ENCODE measurements around the gene RHOT2. TPM values are rescaled to one million over a fixed set of nuclear protein-coding genes. Genes with fewer than 3 reads are reported as not detected.

Gene RHOT2
- total and polyA plus RNA-seq, 2 donors (not counting 3 experiments of a cell fraction or from before 2014, with no cell fraction given), result 106 to 139 TPM

- intact Hi-C loops (cut with micrococcal nuclease), result no loop called here
- Histone ChIP-seq H4K20me1 (replicated peaks; ENCODE audit: control insufficient read depth, extremely low read depth, insufficient read depth, low read length) (no peaks in the 10 kb centered on the region), H3K27me3 (ENCODE audit: control insufficient read depth in 2 of 2, insufficient read depth in 2 of 2, low read length in 2 of 2) (no peaks in the 10 kb centered on the region), H3K9me3 (replicated peaks; ENCODE audit: control insufficient read depth, insufficient read depth, low read length) (no peaks in the 10 kb centered on the region), H3K79me2 (ENCODE audit: control insufficient read depth, insufficient read depth, low read length) (no peaks in the 10 kb centered on the region), H3K36me3 (ENCODE audit: control insufficient read depth in 2 of 2, extremely low read depth in 1 of 2, insufficient read depth in 2 of 2, low read length in 2 of 2) (no peaks in the 10 kb centered on the region), H3K4me2 (ENCODE audit: insufficient read depth, low read length) (peak overlapping the region; percentile 58), H3K4me3 (replicated peaks in 1 of 3; ENCODE audit: insufficient read depth in 1 of 3, low read depth in 1 of 3, low read length in 3 of 3) (peak overlapping the region; percentile 49 to 56 (median 55)), H3K27ac (ENCODE audit: insufficient read depth, low read depth, low read length) (peak overlapping the region; percentile 19), H3K9me1 (replicated peaks; ENCODE audit: control insufficient read depth, extremely low read depth, insufficient read depth, low read length) (no peaks in the 10 kb centered on the region), H2AFZ (ENCODE audit: low read depth, low read length) (peak overlapping the region; percentile 82), H3K4me1 (ENCODE audit: control insufficient read depth, extremely low read depth, insufficient read depth, low read length) (peaks cover 19% of the 10 kb centered on the region), H3K9ac (replicated peaks; ENCODE audit: extremely low read depth, insufficient read depth, low read length) (peak overlapping the region; percentile 35)
- DNase-seq (ENCODE audit: low read depth, low spot score) (peak; percentile 45), FAIRE-seq (peak; percentile 69)
- BruUV-seq (replicated peaks), result no TSS peak
- TF ChIP-seq CTCF (IDR thresholded peaks at IDR 0.05; ENCODE audit: extremely low read depth in 1 of 2, insufficient read depth in 1 of 2, low read depth in 1 of 2, low read length in 2 of 2) (peak in 1 of 2 donors; percentile 29), POLR2A (IDR thresholded peaks at IDR 0.05; ENCODE audit: low read depth, low read length) (no peak)
- ChIA-PET POLR2A (interaction anchor here (1.4 kb wide), 1 partner anchor 14 kb away, joined by 3 read pairs; no protein-coding TSS in a partner anchor), CTCF (interaction anchor here (0.9 to 2.6 kb wide), 9 partner anchors 8 to 337 kb away, joined by 3 to 17 read pairs (median 4); partner anchors contain the start of genes CHTF18, CIAO3, RPUSD1 and WDR24)
- dilution Hi-C loops (cut with MboI; ENCODE audit: extremely low pct_ligation_motif_present, low sequenced_read_pairs), result no loop called here
Measured at GRCh38 chr16:720447-720989, 52.6 kb downstream of the RHOT2 start.

- H3K9me1 ChIP-seq (replicated peaks; ENCODE audit: control insufficient read depth, extremely low read depth, insufficient read depth, low read length), result no peaks in the 10 kb centered on the region
- TF ChIP-seq MYC (IDR thresholded peaks at IDR 0.05; ENCODE audit: low read depth, low read length) (no peak), POLR2A (IDR thresholded peaks at IDR 0.05; ENCODE audit: low read depth, low read length) (peak; percentile 80), POLR2AphosphoS5 (IDR thresholded peaks at IDR 0.05; ENCODE audit: insufficient read depth, low read depth, low read length) (peak; percentile 83), FOS (IDR thresholded peaks at IDR 0.05; ENCODE audit: borderline replicate concordance, insufficient read depth, low read length) (no peak)
- H3K9ac ChIP-seq (replicated peaks; ENCODE audit: extremely low read depth, insufficient read depth, low read length), result peak within 1 kb of the TSS; percentile 35
- CTCF ChIA-PET, result interaction anchor here (0.7 to 2.6 kb wide), 7 partner anchors 9 to 64 kb away, joined by 3 to 17 read pairs (median 5); partner anchors contain the start of gene WDR24
- H3K27ac ChIP-seq (ENCODE audit: insufficient read depth, low read depth, low read length), result peak within 1 kb of the TSS; percentile 19
- POLR2A ChIA-PET, result interaction anchor here (1.4 kb wide), 1 partner anchor 14 kb away, joined by 3 read pairs; no protein-coding TSS in a partner anchor
- no TSS peak for BruUV-seq (replicated peaks)
- dilution Hi-C loops (cut with MboI; ENCODE audit: extremely low pct_ligation_motif_present, low sequenced_read_pairs), result no loop called here
- peak within 1 kb of the TSS; percentile 82 for H2AFZ ChIP-seq (ENCODE audit: low read depth, low read length)
- FAIRE-seq (peak; percentile 89), DNase-seq (ENCODE audit: low read depth, low spot score) (peak; percentile 64)
- H3K79me2 ChIP-seq (ENCODE audit: control insufficient read depth, insufficient read depth, low read length), result no peaks in the 10 kb centered on the region
- intact Hi-C loops (cut with micrococcal nuclease), result no loop called here
- H3K4me2 ChIP-seq (ENCODE audit: insufficient read depth, low read length), result peak within 1 kb of the TSS; percentile 58
- H3K4me3 ChIP-seq (replicated peaks in 1 of 3; ENCODE audit: insufficient read depth in 1 of 3, low read depth in 1 of 3, low read length in 3 of 3), result peak within 1 kb of the TSS; percentile 49 to 56 (median 55)
- H3K27me3 ChIP-seq (ENCODE audit: control insufficient read depth in 2 of 2, insufficient read depth in 2 of 2, low read length in 2 of 2), result no peaks in the 10 kb centered on the region
- H3K9me3 ChIP-seq (replicated peaks; ENCODE audit: control insufficient read depth, insufficient read depth, low read length), result no peaks in the 10 kb centered on the region
- no peaks in the 10 kb centered on the region for H4K20me1 ChIP-seq (replicated peaks; ENCODE audit: control insufficient read depth, extremely low read depth, insufficient read depth, low read length)
- no peaks in the 10 kb centered on the region for H3K36me3 ChIP-seq (ENCODE audit: control insufficient read depth in 2 of 2, extremely low read depth in 1 of 2, insufficient read depth in 2 of 2, low read length in 2 of 2)
- peaks cover 15% of the 10 kb centered on the region for H3K4me1 ChIP-seq (ENCODE audit: control insufficient read depth, extremely low read depth, insufficient read depth, low read length)
Measured at GRCh38 chr16:720990-721764, 53.2 kb downstream of the RHOT2 start, which contains the start of gene ANTKMT. Gene ANTKMT (plus strand): TSS chr16:721146. CDS start chr16:721275, 129 bp downstream.

Measured in endothelial cell of umbilical vein (primary cell).